ENCODE measurements around the gene AP1G2.

AP1G2 gene

DNA sequence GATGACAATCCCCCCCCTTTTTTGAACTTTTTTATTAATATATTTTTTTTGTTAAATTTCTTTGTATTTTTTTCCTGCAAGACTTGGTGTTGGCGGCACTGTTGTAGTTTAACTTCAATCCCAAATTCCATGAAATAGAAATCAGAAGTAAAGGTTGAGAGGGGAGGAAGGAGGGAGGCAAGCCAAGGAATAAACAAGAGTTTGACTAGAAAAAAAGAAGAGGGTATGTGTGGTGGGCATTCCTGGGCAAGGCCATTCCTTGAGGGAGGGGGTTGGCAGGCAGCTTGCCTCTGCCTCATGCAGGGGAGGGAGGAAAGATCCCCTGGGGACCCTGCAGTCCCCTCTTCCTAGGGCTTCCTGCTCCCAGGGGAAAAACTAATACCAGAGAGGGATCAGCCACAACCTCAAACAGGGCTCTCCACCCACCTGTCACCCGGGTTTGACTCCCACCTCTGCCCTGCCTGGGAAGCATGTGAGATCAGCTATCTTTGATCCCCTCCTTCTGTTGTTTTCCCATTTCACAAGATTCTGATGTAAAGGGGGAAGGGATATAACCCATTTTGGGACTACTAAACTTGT, 519 bp upstream of the AP1G2 start:
- no peak for TF ChIP-seq ZFX (IDR thresholded peaks at IDR 0.05; ENCODE audit: borderline replicate concordance)
- TF ChIP-seq, protein P1, sequence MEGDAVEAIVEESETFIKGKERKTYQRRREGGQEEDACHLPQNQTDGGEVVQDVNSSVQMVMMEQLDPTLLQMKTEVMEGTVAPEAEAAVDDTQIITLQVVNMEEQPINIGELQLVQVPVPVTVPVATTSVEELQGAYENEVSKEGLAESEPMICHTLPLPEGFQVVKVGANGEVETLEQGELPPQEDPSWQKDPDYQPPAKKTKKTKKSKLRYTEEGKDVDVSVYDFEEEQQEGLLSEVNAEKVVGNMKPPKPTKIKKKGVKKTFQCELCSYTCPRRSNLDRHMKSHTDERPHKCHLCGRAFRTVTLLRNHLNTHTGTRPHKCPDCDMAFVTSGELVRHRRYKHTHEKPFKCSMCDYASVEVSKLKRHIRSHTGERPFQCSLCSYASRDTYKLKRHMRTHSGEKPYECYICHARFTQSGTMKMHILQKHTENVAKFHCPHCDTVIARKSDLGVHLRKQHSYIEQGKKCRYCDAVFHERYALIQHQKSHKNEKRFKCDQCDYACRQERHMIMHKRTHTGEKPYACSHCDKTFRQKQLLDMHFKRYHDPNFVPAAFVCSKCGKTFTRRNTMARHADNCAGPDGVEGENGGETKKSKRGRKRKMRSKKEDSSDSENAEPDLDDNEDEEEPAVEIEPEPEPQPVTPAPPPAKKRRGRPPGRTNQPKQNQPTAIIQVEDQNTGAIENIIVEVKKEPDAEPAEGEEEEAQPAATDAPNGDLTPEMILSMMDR (IDR thresholded peaks at IDR 0.05): no peak
- H3K27ac ChIP-seq: peak overlapping the region; percentile 83

DNA sequence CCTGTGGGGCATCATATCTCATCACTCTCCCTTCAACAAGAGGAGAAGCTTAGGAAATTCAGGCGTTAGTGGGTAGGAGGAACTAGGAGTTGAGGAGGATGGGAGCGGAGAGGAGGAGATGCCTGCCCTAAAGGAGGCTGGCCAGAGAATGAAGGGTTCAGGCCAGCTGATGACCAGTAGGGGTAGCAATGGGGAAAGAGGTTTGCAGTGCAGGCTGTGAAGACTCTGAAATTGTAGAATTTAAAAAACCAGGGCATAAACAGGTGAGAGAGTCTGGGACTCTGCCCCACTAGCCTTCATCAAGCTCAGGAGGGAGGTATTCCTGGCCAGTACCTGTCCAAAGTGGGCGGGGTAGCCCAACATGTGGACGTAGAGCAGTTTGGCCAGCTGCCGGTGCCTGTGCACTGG, 809 bp downstream of the AP1G2 start:
- H3K27ac ChIP-seq: peak overlapping the region; percentile 83
- TF ChIP-seq ZFX (IDR thresholded peaks at IDR 0.05; ENCODE audit: borderline replicate concordance): no peak
- TF ChIP-seq, protein P1 (IDR thresholded peaks at IDR 0.05): no peak

DNA sequence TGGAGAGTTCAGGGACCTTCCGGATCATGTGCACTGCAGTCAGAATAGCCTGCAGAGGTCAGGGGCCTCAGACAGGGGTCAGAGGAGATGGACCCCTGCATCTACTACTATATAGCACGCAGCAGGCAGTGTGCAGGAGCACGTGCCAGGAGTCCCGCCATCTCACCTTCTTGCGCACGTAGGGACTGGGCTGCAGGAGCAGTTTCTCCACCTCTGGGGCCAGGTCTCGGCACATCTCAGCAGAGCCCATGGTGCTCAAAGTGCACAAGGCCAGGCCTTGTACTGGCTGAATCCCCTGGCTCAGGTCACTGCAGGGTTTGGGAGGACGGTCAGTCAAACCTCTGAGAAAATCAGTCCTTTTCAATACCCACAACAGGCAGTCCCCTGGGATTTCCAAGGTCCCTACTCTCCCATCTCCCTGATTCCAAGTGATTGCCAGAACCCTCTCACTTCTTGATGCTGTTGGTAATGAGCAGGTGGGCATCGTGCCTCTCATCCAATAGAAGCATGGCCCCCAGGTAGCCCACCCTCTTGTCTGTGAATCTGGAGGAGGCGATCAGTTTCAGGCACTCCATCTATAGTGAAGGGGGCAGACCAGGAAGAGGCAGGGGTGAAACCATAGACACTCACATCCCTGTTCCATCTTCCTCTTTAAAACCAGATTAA, 1.3 kb downstream of the AP1G2 start:
- TF ChIP-seq ZFX (IDR thresholded peaks at IDR 0.05; ENCODE audit: borderline replicate concordance): no peak
- TF ChIP-seq, protein P1 (IDR thresholded peaks at IDR 0.05): no peak
- H3K27ac ChIP-seq: peak overlapping the region; percentile 83

DNA sequence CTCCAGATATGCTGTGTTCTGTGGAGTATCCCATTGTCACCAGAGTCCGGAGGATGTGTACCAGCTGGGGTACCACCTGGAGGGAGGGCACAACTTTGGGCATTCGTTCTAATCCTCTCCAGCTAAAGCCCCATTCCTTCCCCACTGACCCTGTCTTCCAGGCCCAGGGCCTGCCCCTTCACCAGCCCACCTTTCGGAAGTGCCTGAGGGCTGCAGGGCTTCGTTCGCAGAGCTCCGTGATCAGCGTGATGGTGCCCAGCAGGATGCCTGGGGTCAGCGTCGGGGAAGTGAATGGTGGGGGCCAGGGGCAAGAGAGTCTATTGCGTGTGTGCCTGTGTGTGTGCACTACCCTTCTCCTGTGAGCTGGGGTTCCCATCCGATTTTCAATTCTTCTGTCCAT, 2.0 kb downstream of the AP1G2 start:
- H3K27ac ChIP-seq: 0 out of 2 replicates have a peak overlapping the region, but pooled peaks have one; percentile 83
- TF ChIP-seq ZFX (IDR thresholded peaks at IDR 0.05; ENCODE audit: borderline replicate concordance): no peak
- TF ChIP-seq, protein P1 (IDR thresholded peaks at IDR 0.05): no peak

DNA sequence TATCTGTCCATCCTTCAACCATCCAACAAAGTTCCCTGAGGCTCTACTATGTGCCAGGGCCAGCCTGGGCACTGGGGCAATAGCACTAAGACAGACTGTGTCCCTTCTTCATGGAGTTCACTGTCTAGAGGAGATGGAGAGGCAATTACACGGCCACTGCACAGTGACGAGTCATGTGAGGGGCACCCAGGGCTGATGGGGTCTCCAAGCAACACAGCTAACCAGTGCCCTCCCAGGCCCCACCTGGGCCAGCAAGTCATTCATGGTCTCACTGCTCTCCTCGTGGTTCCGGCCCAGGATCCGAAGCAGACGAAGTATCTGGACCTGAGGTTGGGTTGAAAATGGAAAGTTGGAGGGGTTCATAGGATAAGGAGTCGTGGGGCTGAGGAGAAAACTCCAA, 2.7 kb downstream of the AP1G2 start:
- no peak for TF ChIP-seq ZFX (IDR thresholded peaks at IDR 0.05; ENCODE audit: borderline replicate concordance)
- TF ChIP-seq, protein P1 (IDR thresholded peaks at IDR 0.05): no peak
- no peak overlapping the region for H3K27ac ChIP-seq

DNA sequence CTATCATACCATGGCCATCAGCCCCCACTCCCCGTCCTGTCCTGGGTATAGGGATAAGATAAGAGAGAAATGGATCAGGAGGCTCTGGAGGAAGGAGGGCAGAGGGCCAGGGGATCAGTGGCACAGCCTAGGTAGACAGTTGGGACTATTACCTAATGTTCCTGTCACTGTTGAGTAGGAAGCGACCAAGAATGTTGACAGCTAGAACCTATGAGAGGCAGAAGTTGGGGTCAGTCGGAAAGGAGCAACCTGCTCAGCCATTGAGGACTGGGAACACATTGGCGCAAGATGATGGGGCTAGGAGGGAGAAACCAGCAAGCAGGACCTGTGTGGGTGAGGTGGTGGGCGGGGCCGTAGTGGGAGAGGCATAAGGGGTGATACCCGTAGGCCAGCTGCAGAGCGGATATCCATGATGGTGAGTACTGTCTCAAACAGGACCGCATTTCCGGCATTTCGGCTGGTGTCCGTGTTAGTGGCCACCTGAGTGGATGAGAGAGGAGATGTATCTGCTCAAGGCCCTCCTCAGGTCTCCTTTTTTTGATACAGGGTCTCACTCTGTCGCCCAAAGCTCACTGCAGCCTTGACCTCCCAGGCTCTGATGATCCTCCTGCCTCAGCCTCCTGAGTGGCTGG, 3.3 kb downstream of the AP1G2 start:
- no peak overlapping the region for H3K27ac ChIP-seq
- TF ChIP-seq, protein P1 (IDR thresholded peaks at IDR 0.05): no peak
- TF ChIP-seq ZFX (IDR thresholded peaks at IDR 0.05; ENCODE audit: borderline replicate concordance): no peak

Data from 22Rv1 (cell line).